SK-N-SH (cell line): ENCODE results near the gene C1QTNF9B. TPM values are rescaled to one million over a fixed set of nuclear protein-coding genes. Genes with fewer than 3 reads are reported as not detected.

Source experiments
- CTCF ChIA-PET: fragments of 300-600, 350-600 bp; formaldehyde crosslinking; extraction: SDS; loops from one replicate; lab custom pipeline; 2021; lab: Yijun Ruan, JAX
- POLR2A ChIA-PET: fragments of 350-600 bp; sonication (Branson Sonifier 250); formaldehyde crosslinking; extraction: SDS; loops from one replicate; lab custom pipeline; 2020; ENCODE audit warnings: antibody characterized with exemption, inconsistent platforms; lab: Yijun Ruan, JAX
- DNase-seq: peaks from one replicate; pipeline ENCODE4 v3.0.0; 2012
- H2AFZ ChIP-seq: fragments of 200-600 bp; sonication (generic); 2 replicates; pipeline ENCODE4 v1.8.1; 2016; ENCODE audit warnings: antibody characterized with exemption, mild to moderate bottlenecking, low read depth
- H3F3A ChIP-seq: fragments of 200-600 bp; sonication (generic); replicated peaks from 2 replicates; pipeline ENCODE3; 2016; ENCODE audit warnings: antibody characterized with exemption, mild to moderate bottlenecking; ENCODE audit not compliant: insufficient read depth
- H3K27ac ChIP-seq, 2 experiments: fragments of 200-500 bp in 1 of 2; fragments of 200-600 bp in 1 of 2; sonication (Bioruptor generic) in 1 of 2; sonication (generic), shearing (Covaris generic) in 1 of 2; 2 replicates each; pipeline versions ENCODE4 v1.5.1 to v1.6.1; 2014 to 2016; ENCODE audit warnings: low read depth in 2 of 2, inconsistent platforms in 1 of 2, low read length in 1 of 2, mild to moderate bottlenecking in 1 of 2, mixed read lengths in 1 of 2
- H3K27me3 ChIP-seq: fragments of 200-600 bp; sonication (generic), shearing (Covaris generic); 2 replicates; pipeline ENCODE4 v1.6.1; 2016; ENCODE audit warnings: mixed run types; ENCODE audit not compliant: insufficient read depth
- H3K36me3 ChIP-seq, 2 experiments: fragments of 200-500 bp in 1 of 2; fragments of 200-600 bp in 1 of 2; sonication (Bioruptor generic) in 1 of 2; sonication (generic) in 1 of 2; replicated peaks in 1 of 2; 2 replicates each; pipeline versions ENCODE3 to v1.5.1; 2014 to 2016; ENCODE audit warnings: low read length in 1 of 2, mild to moderate bottlenecking in 1 of 2; ENCODE audit not compliant: insufficient read depth in 2 of 2, control insufficient read depth in 1 of 2
- H3K4me1 ChIP-seq, 2 experiments: fragments of 200-500 bp in 1 of 2; fragments of 200-600 bp in 1 of 2; sonication (Bioruptor generic) in 1 of 2; sonication (generic), shearing (Covaris generic) in 1 of 2; 2 replicates each; pipeline versions ENCODE4 v1.5.1 to v1.6.1; 2014 to 2016; ENCODE audit warnings: low read depth in 1 of 2, low read length in 1 of 2, mixed run types in 1 of 2; ENCODE audit not compliant: insufficient read depth in 2 of 2, control insufficient read depth in 1 of 2
- H3K4me2 ChIP-seq: fragments of 200-600 bp; sonication (generic), shearing (Covaris generic); 2 replicates; pipeline ENCODE4 v1.6.1; 2017; ENCODE audit warnings: mixed run types
- H3K4me3 ChIP-seq, 2 experiments: fragments of 200-500 bp in 1 of 2; fragments of 200-600 bp in 1 of 2; sonication (Bioruptor generic) in 1 of 2; sonication (generic), shearing (Covaris generic) in 1 of 2; 2 replicates each; pipeline versions ENCODE4 v1.5.1 to v1.8.1; 2014 to 2016; ENCODE audit warnings: low read depth in 2 of 2, inconsistent platforms in 1 of 2, low read length in 1 of 2, mild to moderate bottlenecking in 1 of 2, mixed read lengths in 1 of 2, moderate library complexity in 1 of 2
- H3K79me2 ChIP-seq: fragments of 200-600 bp; sonication (generic); 2 replicates; pipeline ENCODE4 v1.8.1; 2017; ENCODE audit warnings: mild to moderate bottlenecking; ENCODE audit not compliant: insufficient read depth
- H3K9ac ChIP-seq: fragments of 200-600 bp; sonication (generic); 2 replicates; pipeline ENCODE4 v1.6.1; 2017; ENCODE audit warnings: mixed run types
- H3K9me2 ChIP-seq: fragments of 200-600 bp; sonication (generic); 2 replicates; pipeline ENCODE4 v1.6.1; 2017; ENCODE audit warnings: mixed run types
- H3K9me3 ChIP-seq: fragments of 200-600 bp; sonication (generic); 2 replicates; pipeline ENCODE4 v1.6.1; 2017; ENCODE audit warnings: mixed run types, mild to moderate bottlenecking, moderate library complexity
- H4K20me1 ChIP-seq: fragments of 200-600 bp; sonication (generic); 2 replicates; pipeline ENCODE4 v1.6.1; 2017; ENCODE audit warnings: mild to moderate bottlenecking, mixed run types; ENCODE audit not compliant: insufficient read depth
- CHD2 ChIP-seq: fragments of 150-350 bp; IDR thresholded peaks from 2 replicates; pipeline ENCODE4 v1.6.1; 2018; ENCODE audit warnings: low read length; ENCODE audit not compliant: partially characterized antibody
- ELF1 ChIP-seq: IDR thresholded peaks from 2 replicates; pipeline ENCODE4 v1.4.0; 2012
- FOSL2 ChIP-seq: IDR thresholded peaks from 2 replicates; pipeline ENCODE4 v1.4.0; 2012; ENCODE audit warnings: low read depth, mild to moderate bottlenecking, moderate library complexity, borderline replicate concordance
- FOXM1 ChIP-seq: IDR thresholded peaks from 2 replicates; pipeline ENCODE4 v1.4.0; 2012; ENCODE audit warnings: low read depth, mild to moderate bottlenecking
- MEF2A ChIP-seq: IDR thresholded peaks from 2 replicates; pipeline ENCODE4 v1.4.0; 2012; ENCODE audit warnings: low read depth, borderline replicate concordance
- MXI1 ChIP-seq: IDR thresholded peaks from 2 replicates; pipeline ENCODE4 v1.6.1; 2012; ENCODE audit warnings: mild to moderate bottlenecking, low read depth, low read length, improper control_type of control experiment
- NRF1 ChIP-seq: IDR thresholded peaks from 2 replicates; pipeline ENCODE4 v1.6.1; 2012; ENCODE audit warnings: low read depth, mild to moderate bottlenecking, low read length
- POLR2AphosphoS5 ChIP-seq: IDR thresholded peaks from 2 replicates; pipeline ENCODE4 v1.6.1; 2012; ENCODE audit warnings: low read depth, low read length
- RAD21 ChIP-seq: IDR thresholded peaks from 2 replicates; pipeline ENCODE4 v1.6.1; 2012; ENCODE audit warnings: mild to moderate bottlenecking, low read length
- RCOR1 ChIP-seq: fragments of 150-350 bp; IDR thresholded peaks from 2 replicates; pipeline ENCODE4 v1.6.1; 2017; ENCODE audit warnings: antibody characterized with exemption, low read length
- RFX5 ChIP-seq: IDR thresholded peaks from 2 replicates; pipeline ENCODE4 v1.6.1; 2012; ENCODE audit warnings: mild to moderate bottlenecking, improper control_type of control experiment, low read length
- TEAD4 ChIP-seq: IDR thresholded peaks from 2 replicates; pipeline ENCODE4 v1.4.0; 2012; ENCODE audit warnings: mild to moderate bottlenecking, borderline replicate concordance; ENCODE audit not compliant: insufficient read depth
- YY1 ChIP-seq: IDR thresholded peaks from 2 replicates; pipeline ENCODE4 v1.4.0; 2012; ENCODE audit warnings: low read depth, mild to moderate bottlenecking
- WGBS: methylation state at CpG from one replicate; pipeline ENCODE4 v1.1.6; 2017; ENCODE audit warnings: low lambda C conversion rate; 5-methylcytosine and 5-hydroxymethylcytosine counted together
- polyA plus RNA-seq, 3 experiments: library from polyadenylated mRNA; depleted of rRNA; stranded (reverse); fragments of >200 nt; gene quantifications; 2 replicates each; pipeline ENCODE4 v1.2.3, GENCODE V29; 2012
- TF ChIP-seq, protein P1 (sequence below): IDR thresholded peaks from 2 replicates; pipeline ENCODE4 v1.4.0; 2012; ENCODE audit warnings: low read depth, borderline replicate concordance
- TF ChIP-seq, protein P2 (sequence below): IDR thresholded peaks from 2 replicates; pipeline ENCODE4 v1.4.0; 2012; ENCODE audit warnings: low read depth
- TF ChIP-seq, protein P3 (sequence below): fragments of 150-350 bp; IDR thresholded peaks from 2 replicates; pipeline ENCODE4 v1.6.1; 2017; ENCODE audit warnings: antibody characterized with exemption, low read length, low read depth, borderline replicate concordance

C1QTNF9B gene
- polyA plus RNA-seq, 1 of the 3 experiments (the other 2 are of a cell fraction): not detected

DNA sequence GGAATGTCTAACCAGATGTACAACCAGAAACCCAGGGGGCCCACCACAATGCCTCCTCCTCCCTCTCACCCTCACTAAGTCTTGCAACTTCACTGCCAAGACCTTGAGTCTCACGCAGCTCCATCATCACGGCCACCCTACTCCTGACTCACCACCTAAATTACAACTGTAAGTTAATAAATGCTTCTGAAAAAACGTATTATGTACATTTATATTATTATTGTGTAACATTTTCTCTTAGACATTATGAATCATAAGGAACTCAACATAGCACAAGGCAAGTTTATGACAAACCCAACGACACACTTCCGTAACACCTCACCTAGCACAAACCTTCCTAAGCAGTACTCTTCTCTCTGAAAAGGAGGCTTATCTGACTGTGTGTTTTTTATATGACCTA is 28.8 kb downstream of the C1QTNF9B start:
- H3K9ac ChIP-seq: no peak overlapping the region
- H3F3A ChIP-seq: peaks cover 11% of the 10 kb centered on the region
- H3K4me2 ChIP-seq: no peak overlapping the region
- 57% methylated on average over 5 of the region's 5 CpGs for WGBS
- H3K4me3 ChIP-seq: no peak overlapping the region
- H3K27ac ChIP-seq: no peak overlapping the region
- POLR2A ChIA-PET: interaction anchor here (0.7 kb wide), 1 partner anchor 10 kb away, joined by 3 read pairs; no protein-coding TSS in a partner anchor
- no peak overlapping the region for H2AFZ ChIP-seq
- H3K9me3 ChIP-seq: no peaks in the 10 kb centered on the region
- peaks cover 0 to 2% of the 10 kb centered on the region in 2 experiments for H3K36me3 ChIP-seq
- no peaks in the 10 kb centered on the region for H3K27me3 ChIP-seq
- CTCF ChIA-PET: interaction anchor here (0.8 to 2.3 kb wide), 7 partner anchors 16 to 402 kb away, joined by 3 to 10 read pairs (median 4); partner anchors contain the start of gene MIPEP
- no peaks in the 10 kb centered on the region for H3K9me2 ChIP-seq
- no peak for DNase-seq
- TF ChIP-seq, protein P1, sequence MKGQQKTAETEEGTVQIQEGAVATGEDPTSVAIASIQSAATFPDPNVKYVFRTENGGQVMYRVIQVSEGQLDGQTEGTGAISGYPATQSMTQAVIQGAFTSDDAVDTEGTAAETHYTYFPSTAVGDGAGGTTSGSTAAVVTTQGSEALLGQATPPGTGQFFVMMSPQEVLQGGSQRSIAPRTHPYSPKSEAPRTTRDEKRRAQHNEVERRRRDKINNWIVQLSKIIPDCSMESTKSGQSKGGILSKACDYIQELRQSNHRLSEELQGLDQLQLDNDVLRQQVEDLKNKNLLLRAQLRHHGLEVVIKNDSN: no peak
- no peak for TF ChIP-seq YY1
- TF ChIP-seq RFX5: no peak
- no peak for TF ChIP-seq TEAD4
- TF ChIP-seq, all 33 proteins: peak for 0
- H4K20me1 ChIP-seq: no peaks in the 10 kb centered on the region
- H3K79me2 ChIP-seq: no peaks in the 10 kb centered on the region
- H3K4me1 ChIP-seq: peaks cover 2 to 6% of the 10 kb centered on the region in 2 experiments; a peak in 1 of 4 replicates

DNA sequence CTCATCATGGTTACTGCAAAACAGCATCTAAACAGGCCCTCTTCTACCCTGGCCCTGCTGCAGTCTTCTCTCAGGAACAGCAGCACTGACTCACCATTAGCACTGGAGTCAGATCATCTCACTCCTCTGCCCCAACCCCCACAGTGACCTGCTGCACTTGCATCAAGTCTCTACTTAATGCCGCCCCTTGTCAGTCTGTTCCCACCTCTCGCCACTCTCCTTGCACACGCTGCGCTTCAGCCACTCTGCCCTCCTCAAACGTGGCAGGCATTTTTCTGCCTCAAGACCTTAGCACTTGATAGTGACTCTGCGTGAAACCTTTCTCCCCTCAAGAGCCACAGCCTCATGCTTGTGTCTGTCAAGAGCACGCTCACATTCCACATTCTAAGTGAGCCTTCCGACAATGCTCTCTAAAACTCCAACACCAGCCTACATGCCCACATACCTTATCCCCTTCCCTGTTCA is 30.2 kb downstream of the C1QTNF9B start:
- Histone ChIP-seq H3K4me3 (no peak overlapping the region), H2AFZ (no peak overlapping the region), H3K27me3 (no peaks in the 10 kb centered on the region), H3K27ac (0 out of 4 replicates have a peak overlapping the region, but pooled peaks of 1 of the 2 experiments have one; percentile 6), H3K9me2 (no peaks in the 10 kb centered on the region), H3K4me2 (no peak overlapping the region), H3K4me1 (peaks cover 2 to 6% of the 10 kb centered on the region in 2 experiments; a peak in 1 of 4 replicates), H3F3A (peaks cover 12% of the 10 kb centered on the region), H3K36me3 (peaks cover 0 to 2% of the 10 kb centered on the region in 2 experiments), H3K9me3 (no peaks in the 10 kb centered on the region), H3K9ac (no peak overlapping the region)
- DNase-seq: no peak
- POLR2A ChIA-PET: no interaction called here
- 91% methylated on average over 8 of the region's 8 CpGs for WGBS
- TF ChIP-seq MEF2A (no peak), FOSL2 (peak; percentile 30; the same call in 1 of the 2 replicates), RFX5 (no peak), MXI1 (no peak)
- TF ChIP-seq, all 33 proteins: peak for 1
- CTCF ChIA-PET: interaction anchor here (0.9 to 1.6 kb wide), 2 partner anchors 22 to 399 kb away, joined by 3 to 4 read pairs; partner anchors contain the start of gene MIPEP
- Histone ChIP-seq H4K20me1 (no peaks in the 10 kb centered on the region), H3K79me2 (no peaks in the 10 kb centered on the region)

DNA sequence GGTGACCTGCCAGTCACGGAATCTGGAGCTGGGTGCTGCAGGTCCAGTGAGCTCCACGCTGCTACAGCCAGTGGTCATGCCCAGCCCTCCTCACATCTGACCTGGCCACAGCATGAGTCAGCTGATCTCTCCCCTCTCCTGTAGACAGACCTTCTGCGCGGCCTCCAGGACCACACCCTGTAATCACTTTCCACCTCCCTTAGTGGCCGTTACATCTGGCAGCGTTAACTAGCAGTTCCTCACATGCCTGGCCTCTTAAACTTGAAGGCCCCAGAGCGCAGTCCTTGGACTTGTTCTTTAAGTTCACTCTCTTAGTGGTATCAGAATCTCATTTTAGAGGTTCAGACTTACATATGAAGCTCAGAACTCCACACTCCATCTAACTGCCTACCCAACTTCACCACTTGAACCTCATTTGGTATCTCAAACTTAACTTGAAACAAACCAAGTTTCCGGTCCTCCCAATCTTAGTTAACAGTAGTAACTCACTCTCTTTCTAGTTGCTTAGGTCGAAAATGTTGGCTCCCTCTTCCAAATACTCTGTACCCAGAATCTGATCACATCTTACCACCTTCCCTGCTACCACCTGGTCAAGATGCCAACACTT is 30.8 kb downstream of the C1QTNF9B start:
- peaks cover 12% of the 10 kb centered on the region for H3F3A ChIP-seq
- H3K36me3 ChIP-seq: peaks cover 2% of the 10 kb centered on the region in 2 experiments
- H2AFZ ChIP-seq: no peak overlapping the region; the same call in 1 of the 2 replicates
- no peaks in the 10 kb centered on the region for H3K27me3 ChIP-seq
- 90% methylated on average over 8 of the region's 9 CpGs for WGBS
- no peaks in the 10 kb centered on the region for H3K9me3 ChIP-seq
- no peak for DNase-seq
- ChIA-PET CTCF (interaction anchor here (0.5 to 1.6 kb wide), 4 partner anchors 23 to 399 kb away, joined by 3 to 4 read pairs (median 3); partner anchors contain the start of gene MIPEP), POLR2A (no interaction called here)
- H3K4me3 ChIP-seq: no peak overlapping the region
- H3K4me1 ChIP-seq: peaks cover 2 to 6% of the 10 kb centered on the region in 2 experiments; a peak in 1 of 4 replicates
- no peaks in the 10 kb centered on the region for H3K9me2 ChIP-seq
- no peaks in the 10 kb centered on the region for H3K79me2 ChIP-seq
- H3K9ac ChIP-seq: no peak overlapping the region
- no peak overlapping the region for H3K4me2 ChIP-seq
- H3K27ac ChIP-seq: 0 out of 4 replicates have a peak overlapping the region, but pooled peaks of 1 of the 2 experiments have one; percentile 6
- H4K20me1 ChIP-seq: no peaks in the 10 kb centered on the region
- TF ChIP-seq POLR2AphosphoS5 (no peak), ELF1 (no peak), CHD2 (no peak), FOSL2 (no peak), RAD21 (no peak), NRF1 (no peak), RCOR1 (no peak), FOXM1 (no peak)
- TF ChIP-seq, protein P2, sequence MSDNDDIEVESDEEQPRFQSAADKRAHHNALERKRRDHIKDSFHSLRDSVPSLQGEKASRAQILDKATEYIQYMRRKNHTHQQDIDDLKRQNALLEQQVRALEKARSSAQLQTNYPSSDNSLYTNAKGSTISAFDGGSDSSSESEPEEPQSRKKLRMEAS: no peak
- TF ChIP-seq, protein P3, sequence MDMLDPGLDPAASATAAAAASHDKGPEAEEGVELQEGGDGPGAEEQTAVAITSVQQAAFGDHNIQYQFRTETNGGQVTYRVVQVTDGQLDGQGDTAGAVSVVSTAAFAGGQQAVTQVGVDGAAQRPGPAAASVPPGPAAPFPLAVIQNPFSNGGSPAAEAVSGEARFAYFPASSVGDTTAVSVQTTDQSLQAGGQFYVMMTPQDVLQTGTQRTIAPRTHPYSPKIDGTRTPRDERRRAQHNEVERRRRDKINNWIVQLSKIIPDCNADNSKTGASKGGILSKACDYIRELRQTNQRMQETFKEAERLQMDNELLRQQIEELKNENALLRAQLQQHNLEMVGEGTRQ: no peak
